ENCODE measurements around the gene DVL1. TPM values are rescaled to one million over a fixed set of nuclear protein-coding genes. Genes with fewer than 3 reads are reported as not detected.

Gene DVL1
- total and polyA plus RNA-seq, 2 of the 13 experiments (the other 11 are each of a cell fraction or from before 2014, with no cell fraction given) = 30.8 to 60.4 TPM

DNA sequence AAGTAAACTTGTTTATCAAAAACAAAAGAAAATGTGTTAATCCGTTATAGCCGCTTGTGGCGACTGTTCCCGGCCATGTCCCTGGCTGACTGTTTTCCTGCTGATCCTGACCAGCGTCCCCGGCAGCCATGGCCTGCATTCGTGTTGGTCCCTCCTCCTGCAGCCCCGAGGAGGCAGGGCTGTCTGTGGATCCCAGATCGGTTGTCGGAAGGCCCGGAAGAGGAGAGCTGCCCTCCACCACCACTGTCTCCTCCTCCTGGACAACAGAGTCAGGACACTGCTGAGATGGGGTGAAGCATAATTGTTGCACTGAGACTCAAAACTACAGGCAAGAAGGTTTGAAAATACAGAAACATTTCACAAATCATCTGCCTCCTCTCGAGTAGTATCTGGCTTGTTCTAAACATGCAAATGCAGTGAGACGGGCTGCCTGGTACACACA, 12.8 kb upstream of the DVL1 start (continued):
- TF ChIP-seq, protein P1, sequence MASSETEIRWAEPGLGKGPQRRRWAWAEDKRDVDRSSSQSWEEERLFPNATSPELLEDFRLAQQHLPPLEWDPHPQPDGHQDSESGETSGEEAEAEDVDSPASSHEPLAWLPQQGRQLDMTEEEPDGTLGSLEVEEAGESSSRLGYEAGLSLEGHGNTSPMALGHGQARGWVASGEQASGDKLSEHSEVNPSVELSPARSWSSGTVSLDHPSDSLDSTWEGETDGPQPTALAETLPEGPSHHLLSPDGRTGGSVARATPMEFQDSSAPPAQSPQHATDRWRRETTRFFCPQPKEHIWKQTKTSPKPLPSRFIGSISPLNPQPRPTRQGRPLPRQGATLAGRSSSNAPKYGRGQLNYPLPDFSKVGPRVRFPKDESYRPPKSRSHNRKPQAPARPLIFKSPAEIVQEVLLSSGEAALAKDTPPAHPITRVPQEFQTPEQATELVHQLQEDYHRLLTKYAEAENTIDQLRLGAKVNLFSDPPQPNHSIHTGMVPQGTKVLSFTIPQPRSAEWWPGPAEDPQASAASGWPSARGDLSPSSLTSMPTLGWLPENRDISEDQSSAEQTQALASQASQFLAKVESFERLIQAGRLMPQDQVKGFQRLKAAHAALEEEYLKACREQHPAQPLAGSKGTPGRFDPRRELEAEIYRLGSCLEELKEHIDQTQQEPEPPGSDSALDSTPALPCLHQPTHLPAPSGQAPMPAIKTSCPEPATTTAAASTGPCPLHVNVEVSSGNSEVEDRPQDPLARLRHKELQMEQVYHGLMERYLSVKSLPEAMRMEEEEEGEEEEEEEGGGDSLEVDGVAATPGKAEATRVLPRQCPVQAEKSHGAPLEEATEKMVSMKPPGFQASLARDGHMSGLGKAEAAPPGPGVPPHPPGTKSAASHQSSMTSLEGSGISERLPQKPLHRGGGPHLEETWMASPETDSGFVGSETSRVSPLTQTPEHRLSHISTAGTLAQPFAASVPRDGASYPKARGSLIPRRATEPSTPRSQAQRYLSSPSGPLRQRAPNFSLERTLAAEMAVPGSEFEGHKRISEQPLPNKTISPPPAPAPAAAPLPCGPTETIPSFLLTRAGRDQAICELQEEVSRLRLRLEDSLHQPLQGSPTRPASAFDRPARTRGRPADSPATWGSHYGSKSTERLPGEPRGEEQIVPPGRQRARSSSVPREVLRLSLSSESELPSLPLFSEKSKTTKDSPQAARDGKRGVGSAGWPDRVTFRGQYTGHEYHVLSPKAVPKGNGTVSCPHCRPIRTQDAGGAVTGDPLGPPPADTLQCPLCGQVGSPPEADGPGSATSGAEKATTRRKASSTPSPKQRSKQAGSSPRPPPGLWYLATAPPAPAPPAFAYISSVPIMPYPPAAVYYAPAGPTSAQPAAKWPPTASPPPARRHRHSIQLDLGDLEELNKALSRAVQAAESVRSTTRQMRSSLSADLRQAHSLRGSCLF (CRISPR knock-in tag; IDR thresholded peaks at IDR 0.05; ENCODE audit: borderline replicate concordance) = no peak
- TF ChIP-seq BRD4 (CRISPR knock-in tag; IDR thresholded peaks at IDR 0.05) = no peak
- no peak for TF ChIP-seq ZNF232 (CRISPR knock-in tag; IDR thresholded peaks at IDR 0.05; ENCODE audit: borderline replicate concordance)
- no peak for TF ChIP-seq SNAI1 (CRISPR knock-in tag; IDR thresholded peaks at IDR 0.05; ENCODE audit: borderline replicate concordance)
- TF ChIP-seq IKZF4 (CRISPR knock-in tag; IDR thresholded peaks at IDR 0.05; ENCODE audit: borderline replicate concordance, low read depth, not compliant biosample characterization) = no peak
- TF ChIP-seq ZNF546 (CRISPR knock-in tag; conservative IDR thresholded peaks at IDR 0.05) = no peak
- TF ChIP-seq, protein P2, sequence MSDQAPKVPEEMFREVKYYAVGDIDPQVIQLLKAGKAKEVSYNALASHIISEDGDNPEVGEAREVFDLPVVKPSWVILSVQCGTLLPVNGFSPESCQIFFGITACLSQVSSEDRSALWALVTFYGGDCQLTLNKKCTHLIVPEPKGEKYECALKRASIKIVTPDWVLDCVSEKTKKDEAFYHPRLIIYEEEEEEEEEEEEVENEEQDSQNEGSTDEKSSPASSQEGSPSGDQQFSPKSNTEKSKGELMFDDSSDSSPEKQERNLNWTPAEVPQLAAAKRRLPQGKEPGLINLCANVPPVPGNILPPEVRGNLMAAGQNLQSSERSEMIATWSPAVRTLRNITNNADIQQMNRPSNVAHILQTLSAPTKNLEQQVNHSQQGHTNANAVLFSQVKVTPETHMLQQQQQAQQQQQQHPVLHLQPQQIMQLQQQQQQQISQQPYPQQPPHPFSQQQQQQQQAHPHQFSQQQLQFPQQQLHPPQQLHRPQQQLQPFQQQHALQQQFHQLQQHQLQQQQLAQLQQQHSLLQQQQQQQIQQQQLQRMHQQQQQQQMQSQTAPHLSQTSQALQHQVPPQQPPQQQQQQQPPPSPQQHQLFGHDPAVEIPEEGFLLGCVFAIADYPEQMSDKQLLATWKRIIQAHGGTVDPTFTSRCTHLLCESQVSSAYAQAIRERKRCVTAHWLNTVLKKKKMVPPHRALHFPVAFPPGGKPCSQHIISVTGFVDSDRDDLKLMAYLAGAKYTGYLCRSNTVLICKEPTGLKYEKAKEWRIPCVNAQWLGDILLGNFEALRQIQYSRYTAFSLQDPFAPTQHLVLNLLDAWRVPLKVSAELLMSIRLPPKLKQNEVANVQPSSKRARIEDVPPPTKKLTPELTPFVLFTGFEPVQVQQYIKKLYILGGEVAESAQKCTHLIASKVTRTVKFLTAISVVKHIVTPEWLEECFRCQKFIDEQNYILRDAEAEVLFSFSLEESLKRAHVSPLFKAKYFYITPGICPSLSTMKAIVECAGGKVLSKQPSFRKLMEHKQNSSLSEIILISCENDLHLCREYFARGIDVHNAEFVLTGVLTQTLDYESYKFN (CRISPR knock-in tag; conservative IDR thresholded peaks at IDR 0.05) = peak; percentile 41; the same call in 1 of the 2 replicates
- no peak for TF ChIP-seq TAF15 (IDR thresholded peaks at IDR 0.05; ENCODE audit: low read depth, low read length, poor library complexity, severe bottlenecking)
- TF ChIP-seq XBP1 (CRISPR knock-in tag; IDR thresholded peaks at IDR 0.05) = no peak
- TF ChIP-seq, protein P3, sequence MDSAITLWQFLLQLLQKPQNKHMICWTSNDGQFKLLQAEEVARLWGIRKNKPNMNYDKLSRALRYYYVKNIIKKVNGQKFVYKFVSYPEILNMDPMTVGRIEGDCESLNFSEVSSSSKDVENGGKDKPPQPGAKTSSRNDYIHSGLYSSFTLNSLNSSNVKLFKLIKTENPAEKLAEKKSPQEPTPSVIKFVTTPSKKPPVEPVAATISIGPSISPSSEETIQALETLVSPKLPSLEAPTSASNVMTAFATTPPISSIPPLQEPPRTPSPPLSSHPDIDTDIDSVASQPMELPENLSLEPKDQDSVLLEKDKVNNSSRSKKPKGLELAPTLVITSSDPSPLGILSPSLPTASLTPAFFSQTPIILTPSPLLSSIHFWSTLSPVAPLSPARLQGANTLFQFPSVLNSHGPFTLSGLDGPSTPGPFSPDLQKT (CRISPR knock-in tag; IDR thresholded peaks at IDR 0.05; ENCODE audit: borderline replicate concordance) = no peak
- TF ChIP-seq, protein P4, sequence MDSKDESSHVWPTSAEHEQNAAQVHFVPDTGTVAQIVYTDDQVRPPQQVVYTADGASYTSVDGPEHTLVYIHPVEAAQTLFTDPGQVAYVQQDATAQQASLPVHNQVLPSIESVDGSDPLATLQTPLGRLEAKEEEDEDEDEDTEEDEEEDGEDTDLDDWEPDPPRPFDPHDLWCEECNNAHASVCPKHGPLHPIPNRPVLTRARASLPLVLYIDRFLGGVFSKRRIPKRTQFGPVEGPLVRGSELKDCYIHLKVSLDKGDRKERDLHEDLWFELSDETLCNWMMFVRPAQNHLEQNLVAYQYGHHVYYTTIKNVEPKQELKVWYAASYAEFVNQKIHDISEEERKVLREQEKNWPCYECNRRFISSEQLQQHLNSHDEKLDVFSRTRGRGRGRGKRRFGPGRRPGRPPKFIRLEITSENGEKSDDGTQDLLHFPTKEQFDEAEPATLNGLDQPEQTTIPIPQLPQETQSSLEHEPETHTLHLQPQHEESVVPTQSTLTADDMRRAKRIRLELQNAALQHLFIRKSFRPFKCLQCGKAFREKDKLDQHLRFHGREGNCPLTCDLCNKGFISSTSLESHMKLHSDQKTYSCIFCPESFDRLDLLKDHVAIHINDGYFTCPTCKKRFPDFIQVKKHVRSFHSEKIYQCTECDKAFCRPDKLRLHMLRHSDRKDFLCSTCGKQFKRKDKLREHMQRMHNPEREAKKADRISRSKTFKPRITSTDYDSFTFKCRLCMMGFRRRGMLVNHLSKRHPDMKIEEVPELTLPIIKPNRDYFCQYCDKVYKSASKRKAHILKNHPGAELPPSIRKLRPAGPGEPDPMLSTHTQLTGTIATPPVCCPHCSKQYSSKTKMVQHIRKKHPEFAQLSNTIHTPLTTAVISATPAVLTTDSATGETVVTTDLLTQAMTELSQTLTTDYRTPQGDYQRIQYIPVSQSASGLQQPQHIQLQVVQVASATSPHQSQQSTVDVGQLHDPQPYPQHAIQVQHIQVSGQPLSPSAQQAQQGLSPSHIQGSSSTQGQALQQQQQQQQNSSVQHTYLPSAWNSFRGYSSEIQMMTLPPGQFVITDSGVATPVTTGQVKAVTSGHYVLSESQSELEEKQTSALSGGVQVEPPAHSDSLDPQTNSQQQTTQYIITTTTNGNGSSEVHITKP (CRISPR knock-in tag; IDR thresholded peaks at IDR 0.05; ENCODE audit: low read depth) = no peak
- TF ChIP-seq DNMT1 (CRISPR knock-in tag; IDR thresholded peaks at IDR 0.05) = 0 out of 2 replicates have a peak, but pooled peaks have one; percentile 50
- TF ChIP-seq DPF2 (CRISPR knock-in tag; IDR thresholded peaks at IDR 0.05; ENCODE audit: borderline replicate concordance, low read depth) = 0 out of 2 replicates have a peak, but pooled peaks have one; percentile 28
- no peak for TF ChIP-seq CBX1 (IDR thresholded peaks at IDR 0.05; ENCODE audit: low read depth)
- TF ChIP-seq ZFP37 (CRISPR knock-in tag; IDR thresholded peaks at IDR 0.05; ENCODE audit: borderline replicate concordance) = no peak
- TF ChIP-seq ATF7-NPFF (CRISPR knock-in tag; IDR thresholded peaks at IDR 0.05; ENCODE audit: low read depth) = 0 out of 2 replicates have a peak, but pooled peaks have one; percentile 30

Measured in HepG2 (cell line).